Neural cell (in vitro differentiated cells): ENCODE data around the gene PGBD2. TPM values are rescaled to one million over a fixed set of nuclear protein-coding genes. Genes with fewer than 3 reads are reported as not detected.

Experiments used
- H2AFZ ChIP-seq: fragments of 200-600, 300-800 bp; sonication (generic), shearing (Covaris generic); 2 replicates; pipeline ENCODE4 v1.6.0; 2014; ENCODE audit warnings: low read depth, mild to moderate bottlenecking, antibody characterized with exemption, low read length, moderate library complexity
- H3F3A ChIP-seq: fragments of 200-600 bp; shearing (Covaris generic); 2 replicates; pipeline ENCODE4 v1.6.1; 2016; ENCODE audit warnings: mild to moderate bottlenecking, moderate library complexity, mixed read lengths, antibody characterized with exemption, low read length; ENCODE audit not compliant: insufficient read depth, poor library complexity, severe bottlenecking
- H3K27ac ChIP-seq: fragments of 200-600, 300-800 bp; sonication (generic), shearing (Covaris generic); 2 replicates; pipeline ENCODE4 v1.5.1; 2014; ENCODE audit warnings: mild to moderate bottlenecking, low read length, moderate library complexity
- H3K27me3 ChIP-seq: fragments of 300-800, 200-600 bp; sonication (generic), shearing (Covaris generic); 2 replicates; pipeline ENCODE4 v1.6.0; 2014; ENCODE audit warnings: mild to moderate bottlenecking, low read depth, low read length, moderate library complexity; ENCODE audit not compliant: insufficient read depth
- H3K36me3 ChIP-seq: fragments of 300-800, 200-600 bp; sonication (generic), shearing (Covaris generic); 2 replicates; pipeline ENCODE4 v1.5.1; 2014; ENCODE audit warnings: mild to moderate bottlenecking, antibody characterized with exemption, low read length, moderate library complexity; ENCODE audit not compliant: insufficient read depth
- H3K4me2 ChIP-seq: fragments of 300-800, 200-600 bp; sonication (generic), shearing (Covaris generic); 2 replicates; pipeline ENCODE4 v1.6.0; 2014; ENCODE audit warnings: mild to moderate bottlenecking, low read length
- H3K4me3 ChIP-seq: fragments of 300-800, 200-600 bp; sonication (generic), shearing (Covaris generic); 2 replicates; pipeline ENCODE4 v1.5.1; 2014; ENCODE audit warnings: mild to moderate bottlenecking, low read length, moderate library complexity
- H3K79me2 ChIP-seq: fragments of 200-600 bp; shearing (Covaris generic); replicated peaks from 2 replicates; pipeline ENCODE4 v1.6.0; 2014; ENCODE audit warnings: mild to moderate bottlenecking, low read length, moderate library complexity; ENCODE audit not compliant: insufficient read depth
- H3K9ac ChIP-seq: fragments of 300-800, 200-600 bp; sonication (generic), shearing (Covaris generic); 2 replicates; pipeline ENCODE4 v1.6.1; 2016; ENCODE audit warnings: mild to moderate bottlenecking, low read length, mixed read lengths
- H3K9me2 ChIP-seq: fragments of 200-600 bp; shearing (Covaris generic); 2 replicates; pipeline ENCODE4 v1.6.1; 2016; ENCODE audit warnings: mild to moderate bottlenecking, low read length, mixed read lengths; ENCODE audit not compliant: insufficient read depth
- H3K9me3 ChIP-seq: fragments of 200-600, 300-800 bp; sonication (generic), shearing (Covaris generic); 2 replicates; pipeline ENCODE4 v1.6.1; 2016; ENCODE audit warnings: mild to moderate bottlenecking, mixed run types, low read length, moderate library complexity, mixed read lengths
- H4K20me1 ChIP-seq: fragments of 200-600 bp; shearing (Covaris generic); 2 replicates; pipeline ENCODE4 v1.6.1; 2016; ENCODE audit warnings: mild to moderate bottlenecking, mixed run types; ENCODE audit not compliant: insufficient read depth
- CTCF ChIP-seq: fragments of 450-650 bp; IDR thresholded peaks from 2 replicates; pipeline ENCODE4 v1.5.1; 2014; ENCODE audit warnings: antibody characterized with exemption, mild to moderate bottlenecking, moderate library complexity; ENCODE audit not compliant: poor library complexity, severe bottlenecking
- EP300 ChIP-seq: fragments of 450-650 bp; conservative IDR thresholded peaks from 2 replicates; pipeline ENCODE4 v1.6.1; 2014; ENCODE audit warnings: antibody characterized with exemption, mild to moderate bottlenecking, moderate library complexity; ENCODE audit not compliant: poor library complexity, severe bottlenecking
- EZH2 ChIP-seq: fragments of 200-600, 300-800 bp; shearing (Covaris generic), sonication (generic); IDR thresholded peaks from 2 replicates; pipeline ENCODE4 v1.6.1; 2014; ENCODE audit warnings: antibody characterized with exemption, low read length, borderline replicate concordance, mild to moderate bottlenecking; ENCODE audit not compliant: insufficient read depth, poor library complexity, severe bottlenecking
- MXI1 ChIP-seq: fragments of 450-650 bp; conservative IDR thresholded peaks from 2 replicates; pipeline ENCODE4 v1.6.1; 2014; ENCODE audit warnings: antibody characterized with exemption, mild to moderate bottlenecking; ENCODE audit not compliant: poor library complexity, severe bottlenecking
- POLR2AphosphoS5 ChIP-seq: IDR thresholded peaks from 2 replicates; pipeline ENCODE4 v1.6.1; 2012
- RAD21 ChIP-seq: fragments of 450-650 bp; conservative IDR thresholded peaks from 2 replicates; pipeline ENCODE4 v1.6.1; 2014; ENCODE audit warnings: antibody characterized with exemption, mild to moderate bottlenecking, moderate library complexity
- REST ChIP-seq: IDR thresholded peaks from 2 replicates; pipeline ENCODE4 v1.6.1; 2012; ENCODE audit warnings: borderline replicate concordance
- SMC3 ChIP-seq: fragments of 450-650 bp; conservative IDR thresholded peaks from 2 replicates; pipeline ENCODE4 v1.6.1; 2014; ENCODE audit warnings: antibody characterized with exemption, mild to moderate bottlenecking, moderate library complexity; ENCODE audit not compliant: poor library complexity
- TAF1 ChIP-seq: IDR thresholded peaks from 2 replicates; pipeline ENCODE4 v1.6.1; 2012; ENCODE audit warnings: low read depth
- polyA plus RNA-seq: library from polyadenylated mRNA; depleted of rRNA; stranded (reverse); fragments of >200 nt; gene quantifications from 2 replicates; pipeline ENCODE4 v1.2.3, GENCODE V29; 2014

The PGBD2 gene
- polyA plus RNA-seq, 1 donor from 2014 or later: 8.1 TPM

- H2AFZ ChIP-seq: no peak overlapping the region
- no peaks in the 10 kb centered on the region for H3K27me3 ChIP-seq
Measured at GRCh38 chr1:248923352-248924338, 17.6 kb downstream of the PGBD2 start.

More at GRCh38 chr1:248923352-248924338, 17.6 kb downstream of the PGBD2 start:
- H3K4me2 ChIP-seq: no peak overlapping the region
- no peaks in the 10 kb centered on the region for H3K79me2 ChIP-seq
- no peaks in the 10 kb centered on the region for H3F3A ChIP-seq
- H3K27ac ChIP-seq: no peak overlapping the region
- no peaks in the 10 kb centered on the region for H3K36me3 ChIP-seq
- H3K9ac ChIP-seq: no peak overlapping the region
- no peaks in the 10 kb centered on the region for H4K20me1 ChIP-seq
- no peak overlapping the region for H3K4me3 ChIP-seq
- no peak for TF ChIP-seq EP300
- no peak for TF ChIP-seq SMC3
- no peak for TF ChIP-seq POLR2AphosphoS5
- no peak for TF ChIP-seq MXI1
- TF ChIP-seq CTCF: no peak
- TF ChIP-seq REST: no peak
- TF ChIP-seq EZH2: no peak
- no peak for TF ChIP-seq RAD21
- TF ChIP-seq TAF1: no peak
- H3K9me2 ChIP-seq: no peaks in the 10 kb centered on the region
- H3K9me3 ChIP-seq: no peaks in the 10 kb centered on the region
